CD1c-positive myeloid dendritic cell (primary cell): ENCODE data around the gene FOXC2.

Experiments used
- DNase-seq: peaks from one replicate; pipeline ENCODE4 v3.0.0-alpha.2; 2016; ENCODE audit errors: extremely low spot score

Gene FOXC2

GRCh38 chr16:86614699-86615098 lies 48.1 kb downstream of the FOXC2 start:
- DNase-seq: no peak

GRCh38 chr16:86616906-86617305 lies 50.3 kb downstream of the FOXC2 start:
- no peak for DNase-seq

- DNase-seq: no peak
Measured at GRCh38 chr16:86618431-86619238, 52.0 kb downstream of the FOXC2 start.
